ENCODE measurements around the gene KRT34. TPM values are rescaled to one million over a fixed set of nuclear protein-coding genes. Genes with fewer than 3 reads are reported as not detected.

The KRT34 gene
- total RNA-seq, 2 experiments from 2014 or later: not detected

DNA sequence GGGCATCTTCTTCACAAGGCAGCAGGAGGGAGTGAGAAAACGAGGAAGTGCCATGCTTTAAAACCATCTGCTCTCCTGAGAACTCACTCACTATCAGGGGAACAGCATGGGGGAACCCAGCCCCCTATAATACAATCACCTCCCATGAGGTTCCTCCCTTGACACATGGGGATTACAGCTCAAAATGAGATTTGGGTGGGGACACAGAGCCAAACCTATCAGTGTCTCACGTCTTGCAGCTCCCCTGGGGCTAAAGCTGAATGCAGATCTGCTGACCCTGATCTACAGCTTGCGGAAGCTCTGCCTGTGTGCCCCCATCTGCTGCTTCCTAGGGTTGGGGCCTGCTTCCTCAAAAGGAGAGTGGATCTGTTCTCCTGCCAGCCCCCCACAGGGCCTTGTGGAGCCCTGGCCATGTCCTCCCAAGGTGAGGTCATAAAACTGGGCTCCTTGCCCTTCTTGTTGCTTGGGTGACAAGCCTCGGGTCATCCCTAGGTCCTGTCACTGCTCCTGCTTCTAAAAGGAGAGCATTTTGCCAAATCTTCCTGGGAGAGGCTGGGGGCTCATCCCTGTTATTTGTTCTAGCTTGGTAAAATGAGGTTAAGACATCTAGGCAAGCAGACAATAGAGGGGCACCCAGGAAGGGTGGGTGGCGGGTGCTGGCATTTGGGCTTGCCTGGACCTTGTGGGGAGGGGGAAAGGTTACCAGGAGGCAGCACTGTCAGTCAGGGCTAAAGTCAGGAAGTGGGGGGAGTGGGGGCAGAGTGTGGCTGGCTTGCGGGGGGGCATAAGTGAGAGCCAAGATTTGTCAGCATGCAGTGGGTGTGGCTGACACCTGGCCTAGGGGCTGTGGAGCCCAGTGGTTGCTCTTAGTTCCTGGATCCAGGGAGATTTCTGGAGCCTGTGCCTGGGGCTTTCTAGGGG lies 47.5 kb downstream of the KRT34 start:
- Mint-ChIP-seq H3K27ac (no peak overlapping the region), H3K36me3 (ENCODE audit: low read depth) (no peaks in the 10 kb centered on the region), H3K4me3 (no peak overlapping the region), H3K27me3 (ENCODE audit: low read depth) (no peaks in the 10 kb centered on the region), H3K4me1 (ENCODE audit: low read depth) (peaks cover 56% of the 10 kb centered on the region), H3K9me3 (no peaks in the 10 kb centered on the region)
- peak; percentile 32 for DNase-seq
- CTCF ChIA-PET: interaction anchor here (1.0 to 2.1 kb wide), 2 partner anchors 12 to 20 kb away, joined by 3 to 8 read pairs; no protein-coding TSS in a partner anchor
- intact Hi-C loops (cut with micrococcal nuclease): loop anchor here (5.0 kb wide), 1 partner anchor 163 kb away; no protein-coding TSS in a partner anchor

DNA sequence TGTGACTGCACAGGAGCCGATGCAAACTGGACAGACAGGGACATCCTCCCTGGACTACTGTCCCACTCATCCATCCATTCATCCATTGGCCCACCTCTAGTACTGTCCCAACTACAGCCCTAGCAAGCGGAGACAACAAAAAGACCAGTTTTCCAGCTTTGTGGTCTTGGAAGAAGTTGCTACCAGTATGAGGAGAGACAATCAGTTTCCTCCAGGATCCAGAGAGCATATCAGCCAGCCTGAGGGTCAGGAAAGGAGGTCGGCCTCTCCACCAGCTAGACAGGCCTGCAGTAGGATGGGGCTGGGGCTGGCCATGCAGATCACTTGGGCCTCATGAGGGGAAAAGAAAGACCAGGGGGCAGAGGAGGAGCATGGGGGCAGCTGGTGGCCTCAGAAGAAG lies 48.3 kb downstream of the KRT34 start:
- Mint-ChIP-seq H3K27ac (no peak overlapping the region), H3K4me3 (no peak overlapping the region), H3K4me1 (ENCODE audit: low read depth) (peaks cover 48% of the 10 kb centered on the region), H3K27me3 (ENCODE audit: low read depth) (no peaks in the 10 kb centered on the region), H3K36me3 (ENCODE audit: low read depth) (no peaks in the 10 kb centered on the region), H3K9me3 (no peaks in the 10 kb centered on the region)
- intact Hi-C loops (cut with micrococcal nuclease): no loop called here
- no peak for DNase-seq
- CTCF ChIA-PET: interaction anchor here (1.0 to 2.1 kb wide), 2 partner anchors 11 to 21 kb away, joined by 3 to 8 read pairs; no protein-coding TSS in a partner anchor

DNA sequence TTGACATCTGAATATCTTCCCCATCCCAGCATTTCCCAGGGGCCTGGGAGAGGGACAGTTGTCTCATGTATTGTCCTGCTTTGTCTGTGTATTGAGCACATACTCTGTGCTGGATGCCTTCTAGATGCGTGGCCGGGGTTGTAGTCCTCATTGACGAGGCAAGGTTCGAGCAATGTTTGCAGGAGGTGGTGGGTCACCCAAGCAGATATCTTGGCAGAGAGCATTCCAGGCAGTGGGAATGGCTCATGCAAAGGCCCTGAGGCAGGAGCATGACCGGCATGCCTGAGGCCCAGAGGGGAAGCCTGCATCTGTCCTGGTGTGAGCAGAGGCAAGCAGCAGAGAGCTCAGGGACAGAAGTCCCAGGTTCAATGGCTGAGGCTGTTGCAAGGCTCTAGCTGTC lies 49.0 kb downstream of the KRT34 start:
- CTCF ChIA-PET: interaction anchor here (2.1 kb wide), 1 partner anchor 10 kb away, joined by 8 read pairs; no protein-coding TSS in a partner anchor
- H3K4me3 Mint-ChIP-seq: no peak overlapping the region
- no peaks in the 10 kb centered on the region for H3K27me3 Mint-ChIP-seq (ENCODE audit: low read depth)
- peaks cover 44% of the 10 kb centered on the region for H3K4me1 Mint-ChIP-seq (ENCODE audit: low read depth)
- H3K9me3 Mint-ChIP-seq: no peaks in the 10 kb centered on the region
- H3K27ac Mint-ChIP-seq: no peak overlapping the region
- no peak for DNase-seq
- intact Hi-C loops (cut with micrococcal nuclease): no loop called here
- H3K36me3 Mint-ChIP-seq (ENCODE audit: low read depth): no peaks in the 10 kb centered on the region

DNA sequence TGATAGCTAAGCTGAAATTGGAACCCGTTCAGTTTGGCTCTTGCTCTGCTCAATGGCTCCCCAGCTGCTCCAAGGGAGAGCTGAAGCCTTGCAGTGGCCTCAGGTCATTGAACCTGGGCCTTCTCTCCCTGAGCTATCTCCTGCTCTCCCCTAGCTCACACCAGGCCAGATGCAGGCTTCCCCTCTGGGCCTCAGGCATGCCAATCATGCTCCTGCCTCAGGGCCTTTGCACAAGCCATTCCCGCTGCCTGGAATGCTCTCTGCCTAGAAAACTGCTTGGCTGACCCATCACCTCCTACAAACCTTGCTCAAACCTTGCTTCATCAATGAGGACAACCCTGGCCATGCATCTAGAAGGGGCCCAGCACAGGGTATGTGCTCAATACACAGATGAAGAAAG lies 49.9 kb downstream of the KRT34 start:
- H3K9me3 Mint-ChIP-seq: no peaks in the 10 kb centered on the region
- CTCF ChIA-PET: no interaction called here
- no peak overlapping the region for H3K4me3 Mint-ChIP-seq
- intact Hi-C loops (cut with micrococcal nuclease): no loop called here
- no peaks in the 10 kb centered on the region for H3K36me3 Mint-ChIP-seq (ENCODE audit: low read depth)
- H3K4me1 Mint-ChIP-seq (ENCODE audit: low read depth): peaks cover 40% of the 10 kb centered on the region
- H3K27ac Mint-ChIP-seq: no peak overlapping the region
- H3K27me3 Mint-ChIP-seq (ENCODE audit: low read depth): no peaks in the 10 kb centered on the region
- DNase-seq: no peak

DNA sequence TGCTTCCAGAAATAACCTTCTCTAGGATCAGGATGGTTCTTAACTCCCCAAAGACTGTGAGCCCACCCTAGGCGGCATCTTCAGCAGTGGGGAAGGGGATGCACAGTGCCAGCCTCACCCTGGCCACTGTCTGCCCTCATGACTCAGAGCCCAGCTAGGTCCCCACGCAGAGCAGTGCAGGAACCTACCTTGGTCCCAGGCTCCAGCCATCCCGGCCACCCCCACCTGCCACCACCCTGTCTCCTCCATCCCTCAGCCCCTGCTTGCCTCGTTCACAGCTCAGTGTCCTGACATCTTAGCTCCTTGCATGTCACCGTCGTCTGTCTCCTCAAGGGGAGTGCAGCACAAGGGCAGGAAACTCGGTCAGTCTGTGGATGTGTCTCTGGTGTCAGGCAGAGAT lies 50.5 kb downstream of the KRT34 start:
- Mint-ChIP-seq H3K9me3 (no peaks in the 10 kb centered on the region), H3K4me1 (ENCODE audit: low read depth) (peaks cover 47% of the 10 kb centered on the region), H3K27me3 (ENCODE audit: low read depth) (no peaks in the 10 kb centered on the region), H3K27ac (no peak overlapping the region), H3K4me3 (no peak overlapping the region), H3K36me3 (ENCODE audit: low read depth) (no peaks in the 10 kb centered on the region)
- CTCF ChIA-PET: interaction anchor here (1.6 kb wide), 1 partner anchor 10 kb away, joined by 3 read pairs; no protein-coding TSS in a partner anchor
- no peak for DNase-seq
- intact Hi-C loops (cut with micrococcal nuclease): no loop called here

DNA sequence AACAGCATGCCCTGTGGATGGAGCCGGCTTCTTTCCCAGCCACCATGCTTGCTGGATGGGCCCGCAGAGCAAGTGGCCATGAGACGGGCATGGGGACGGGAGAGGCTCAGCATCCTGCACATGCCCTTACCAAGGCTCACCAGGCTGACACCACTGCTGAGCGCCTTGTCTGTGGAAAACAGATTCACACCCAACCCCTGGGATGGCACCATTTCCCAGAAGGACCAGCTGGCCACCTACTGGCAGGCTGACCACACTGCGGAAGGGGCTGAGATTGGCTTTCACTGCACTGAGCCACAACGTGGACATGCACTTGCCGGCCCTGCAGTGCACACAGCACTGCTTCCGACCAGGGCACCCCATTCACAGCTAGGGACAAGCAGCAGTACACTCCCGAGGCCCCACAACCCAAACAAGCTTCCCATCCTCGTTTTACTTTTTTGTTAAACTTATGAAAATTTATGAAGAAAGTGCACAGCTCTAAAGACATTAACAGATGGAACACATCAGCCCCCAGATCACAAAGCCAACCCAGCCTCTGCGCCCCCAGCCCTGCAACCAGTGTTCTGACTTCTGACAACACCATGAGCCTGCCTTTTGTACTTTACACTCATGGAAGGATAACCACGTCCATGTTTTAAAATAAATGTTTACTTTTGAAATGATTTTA lies 52.7 kb downstream of the KRT34 start:
- no peak overlapping the region for H3K4me3 Mint-ChIP-seq
- intact Hi-C loops (cut with micrococcal nuclease): no loop called here
- no peaks in the 10 kb centered on the region for H3K9me3 Mint-ChIP-seq
- peak; percentile 49 for DNase-seq
- H3K36me3 Mint-ChIP-seq (ENCODE audit: low read depth): no peaks in the 10 kb centered on the region
- H3K4me1 Mint-ChIP-seq (ENCODE audit: low read depth): peaks cover 42% of the 10 kb centered on the region
- H3K27ac Mint-ChIP-seq: no peak overlapping the region
- no peaks in the 10 kb centered on the region for H3K27me3 Mint-ChIP-seq (ENCODE audit: low read depth)
- CTCF ChIA-PET: interaction anchor here (0.7 to 1.1 kb wide), 3 partner anchors 15 to 420 kb away, joined by 3 to 4 read pairs (median 3); no protein-coding TSS in a partner anchor

DNA sequence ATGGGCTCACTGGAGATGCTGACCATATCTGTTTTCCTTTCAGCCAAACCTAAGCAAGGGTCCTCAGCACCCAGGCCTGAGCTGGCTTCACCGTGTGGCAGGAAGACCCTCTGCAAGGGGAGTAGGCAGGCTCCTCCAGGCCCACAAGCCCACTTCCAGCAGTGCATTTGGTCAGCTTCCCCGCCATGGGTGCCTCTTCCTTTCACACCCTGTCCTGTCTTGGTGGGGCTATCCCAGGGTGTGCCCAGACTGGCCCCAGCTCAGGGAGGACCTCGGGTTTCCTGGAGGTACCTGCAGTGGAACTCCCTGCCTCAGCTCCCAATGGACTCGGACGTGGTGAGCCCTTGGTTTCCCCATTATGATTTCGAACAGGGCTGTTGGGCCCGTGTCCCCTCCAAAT lies 53.9 kb downstream of the KRT34 start:
- intact Hi-C loops (cut with micrococcal nuclease): no loop called here
- no peak for DNase-seq
- no peak overlapping the region for H3K4me3 Mint-ChIP-seq
- H3K36me3 Mint-ChIP-seq (ENCODE audit: low read depth): no peaks in the 10 kb centered on the region
- no peak overlapping the region for H3K27ac Mint-ChIP-seq
- peaks cover 39% of the 10 kb centered on the region for H3K4me1 Mint-ChIP-seq (ENCODE audit: low read depth)
- H3K27me3 Mint-ChIP-seq (ENCODE audit: low read depth): no peaks in the 10 kb centered on the region
- CTCF ChIA-PET: interaction anchor here (1.0 kb wide), 1 partner anchor 224 kb away, joined by 3 read pairs; no protein-coding TSS in a partner anchor
- no peaks in the 10 kb centered on the region for H3K9me3 Mint-ChIP-seq

Other genes with a start within 250 kb of the KRT34 start
- gene KRTAP4-6, start 241.8 kb downstream of the KRT34 start, total RNA-seq: not detected
- gene KRTAP4-5, start 232.5 kb downstream of the KRT34 start, total RNA-seq: not detected
- not detected for gene KRTAP4-4, start 221.6 kb downstream of the KRT34 start, total RNA-seq
- gene KRTAP4-3, start 214.1 kb downstream of the KRT34 start, total RNA-seq: not detected
- not detected for gene KRTAP4-2, start 204.1 kb downstream of the KRT34 start, total RNA-seq
- gene KRTAP4-1, start 197.4 kb downstream of the KRT34 start, total RNA-seq: not detected
- gene KRTAP9-1, start 192.4 kb downstream of the KRT34 start, total RNA-seq: not detected
- gene KRTAP9-2, start 155.7 kb downstream of the KRT34 start, total RNA-seq: not detected
- not detected for gene KRTAP9-3, start 149.9 kb downstream of the KRT34 start, total RNA-seq
- not detected for gene KRTAP9-8, start 144.3 kb downstream of the KRT34 start, total RNA-seq
- gene KRTAP9-4, start 132.6 kb downstream of the KRT34 start, total RNA-seq: not detected
- gene KRTAP9-9, start 126.9 kb downstream of the KRT34 start, total RNA-seq: not detected
- not detected for gene KRTAP9-6, start 116.9 kb downstream of the KRT34 start, total RNA-seq
- not detected for gene KRTAP9-7, start 106.6 kb downstream of the KRT34 start, total RNA-seq
- gene KRTAP29-1, start 79.5 kb downstream of the KRT34 start, total RNA-seq: not detected
- under 1 TPM in 1 of 2 experiments, not detected in 1; 0.15 TPM for gene KRTAP16-1, start 73.0 kb downstream of the KRT34 start, total RNA-seq
- gene KRTAP17-1, start 66.6 kb downstream of the KRT34 start, total RNA-seq: not detected
- not detected for gene KRT33A, start 31.5 kb downstream of the KRT34 start, total RNA-seq
- not detected for gene KRT33B, start 12.5 kb downstream of the KRT34 start, total RNA-seq
- not detected for gene KRT31, start 15.3 kb upstream of the KRT34 start, total RNA-seq
- not detected for gene KRT37, start 42.3 kb upstream of the KRT34 start, total RNA-seq
- gene KRT38, start 58.7 kb upstream of the KRT34 start, total RNA-seq: not detected
- gene KRT32, start 85.1 kb upstream of the KRT34 start, total RNA-seq: not detected
- gene KRT35, start 98.8 kb upstream of the KRT34 start, total RNA-seq: not detected
- gene KRT36, start 107.6 kb upstream of the KRT34 start, total RNA-seq: not detected
- gene KRT13, start 123.3 kb upstream of the KRT34 start, total RNA-seq: not detected
- not detected for gene KRT15, start 136.6 kb upstream of the KRT34 start, total RNA-seq
- not detected for gene KRT19, start 146.0 kb upstream of the KRT34 start, total RNA-seq
- gene KRT9, start 189.8 kb upstream of the KRT34 start, total RNA-seq: not detected
- not detected for gene KRT14, start 204.6 kb upstream of the KRT34 start, total RNA-seq
- not detected for gene KRT16, start 230.5 kb upstream of the KRT34 start, total RNA-seq
- not detected for gene KRT17, start 242.3 kb upstream of the KRT34 start, total RNA-seq